H1 (cell line): ENCODE data around the gene PJA1. TPM values are rescaled to one million over a fixed set of nuclear protein-coding genes. Genes with fewer than 3 reads are reported as not detected.

Experiments used
- CTCF ChIA-PET: fragments of 300-600 bp; sonication (Branson Sonifier 250); formaldehyde crosslinking; loops from one replicate; lab custom pipeline; 2021; ENCODE audit not compliant: partially characterized antibody; lab: Charles Lee
- POLR2A ChIA-PET: fragments of 300-600 bp; sonication (Branson Sonifier 250); formaldehyde crosslinking; loops from one replicate; lab custom pipeline; 2021; ENCODE audit warnings: inconsistent platforms; ENCODE audit not compliant: partially characterized antibody; lab: Charles Lee
- DNase-seq, 2 experiments: peaks; one replicate each; pipeline versions ENCODE4 v3.0.0 to v3.0.0-alpha.2; 2010 to 2022; ENCODE audit warnings: low spot score in 2 of 2, low read depth in 1 of 2, mixed read lengths in 1 of 2
- FAIRE-seq: peaks from 2 replicates; lab custom pipeline; 2011; peaks lifted over from hg19 to GRCh38; lab: Jason Lieb, UNC
- H2AFZ ChIP-seq: 2 replicates; pipeline ENCODE4 v1.8.1; 2012; ENCODE audit warnings: low read length, inconsistent platforms
- H2AK5ac ChIP-seq: 2 replicates; pipeline ENCODE4 v1.6.1; 2013; ENCODE audit warnings: low read depth, low read length
- H2BK120ac ChIP-seq: replicated peaks from 2 replicates; pipeline ENCODE3; 2013; ENCODE audit warnings: low read depth, low read length, inconsistent platforms
- H2BK12ac ChIP-seq: 2 replicates; pipeline ENCODE4 v1.6.1; 2013; ENCODE audit warnings: low read depth, low read length
- H2BK15ac ChIP-seq: 2 replicates; pipeline ENCODE4 v1.6.1; 2013; ENCODE audit warnings: low read length
- H2BK20ac ChIP-seq: 2 replicates; pipeline ENCODE4 v1.6.1; 2013; ENCODE audit warnings: low read length
- H2BK5ac ChIP-seq: 2 replicates; pipeline ENCODE4 v1.6.1; 2013; ENCODE audit warnings: low read depth, low read length
- H3K14ac ChIP-seq: 2 replicates; pipeline ENCODE4 v1.6.1; 2013; ENCODE audit warnings: inconsistent platforms; ENCODE audit not compliant: insufficient read length
- H3K18ac ChIP-seq: 2 replicates; pipeline ENCODE4 v1.6.1; 2013; ENCODE audit warnings: low read length; ENCODE audit errors: extremely low read depth
- H3K23ac ChIP-seq: 2 replicates; pipeline ENCODE4 v1.6.1; 2013; ENCODE audit warnings: inconsistent platforms; ENCODE audit not compliant: insufficient read length
- H3K23me2 ChIP-seq: 2 replicates; pipeline ENCODE4 v1.6.1; 2013; ENCODE audit warnings: low read depth, low read length
- H3K27ac ChIP-seq: 2 replicates; pipeline ENCODE4 v1.6.1; 2011; ENCODE audit warnings: low read depth, low read length, inconsistent platforms
- H3K27me3 ChIP-seq, 4 experiments: replicated peaks in 1 of 4; 1 replicate in 1 of 4; 2 replicates in 3 of 4; pipeline versions ENCODE4 v1.6.1 to v1.8.1; 2011 to 2013; ENCODE audit warnings: low read length in 3 of 4, mild to moderate bottlenecking in 3 of 4, inconsistent platforms in 2 of 4, mixed read lengths in 2 of 4, moderate library complexity in 1 of 4; ENCODE audit not compliant: control insufficient read depth in 3 of 4, insufficient read depth in 3 of 4; ENCODE audit errors: extremely low read depth in 1 of 4
- H3K36me3 ChIP-seq, 4 experiments: 2 replicates each; pipeline versions ENCODE4 v1.6.1 to v1.8.1; 2011 to 2013; ENCODE audit warnings: mild to moderate bottlenecking in 4 of 4, low read length in 3 of 4, moderate library complexity in 2 of 4, control low read depth in 1 of 4, inconsistent platforms in 1 of 4; ENCODE audit not compliant: insufficient read depth in 4 of 4, control insufficient read depth in 2 of 4
- H3K4ac ChIP-seq: replicated peaks from 2 replicates; pipeline ENCODE3; 2013; ENCODE audit warnings: low read length, low read depth, mixed read lengths, inconsistent platforms; ENCODE audit not compliant: insufficient read length
- H3K4me1 ChIP-seq, 4 experiments: replicated peaks in 1 of 4; 1 replicate in 1 of 4; 2 replicates in 3 of 4; pipeline versions ENCODE4 v1.6.1 to v1.8.1; 2011 to 2013; ENCODE audit warnings: low read length in 3 of 4, inconsistent platforms in 2 of 4, mixed read lengths in 1 of 4; ENCODE audit not compliant: insufficient read depth in 4 of 4, control insufficient read depth in 3 of 4
- H3K4me2 ChIP-seq, 2 experiments: 2 replicates each; pipeline versions ENCODE4 v1.6.1 to v1.8.1; 2011 to 2013; ENCODE audit warnings: low read depth in 2 of 2, low read length in 2 of 2, control low read depth in 1 of 2, inconsistent platforms in 1 of 2, mild to moderate bottlenecking in 1 of 2; ENCODE audit not compliant: insufficient read depth in 1 of 2
- H3K4me3 ChIP-seq, 4 experiments: fragments of 200-600, 300-600 bp in 1 of 4; sonication (generic), shearing (Covaris generic), sonication (Bioruptor Twin) in 1 of 4; 2 replicates each; pipeline versions ENCODE4 v1.5.1 to v1.8.1; 2011 to 2016; ENCODE audit warnings: low read length in 4 of 4, low read depth in 3 of 4, control low read depth in 2 of 4, inconsistent platforms in 2 of 4, mild to moderate bottlenecking in 2 of 4, mixed read lengths in 1 of 4, moderate library complexity in 1 of 4; ENCODE audit not compliant: insufficient read depth in 2 of 4; ENCODE audit errors: extremely low read depth in 1 of 4
- H3K56ac ChIP-seq: replicated peaks from 2 replicates; pipeline ENCODE3; 2013; ENCODE audit warnings: low read depth, mild to moderate bottlenecking, mixed read lengths, low read length, inconsistent platforms; ENCODE audit not compliant: insufficient read length
- H3K79me1 ChIP-seq: 2 replicates; pipeline ENCODE4 v1.6.1; 2013; ENCODE audit warnings: low read depth, low read length, control low read depth
- H3K79me2 ChIP-seq, 2 experiments: 2 replicates each; pipeline versions ENCODE4 v1.6.1 to v1.8.1; 2012 to 2013; ENCODE audit warnings: low read length in 2 of 2, mild to moderate bottlenecking in 2 of 2, inconsistent platforms in 1 of 2; ENCODE audit not compliant: insufficient read depth in 2 of 2, control insufficient read depth in 1 of 2
- H3K9ac ChIP-seq, 4 experiments: replicated peaks in 1 of 4; 1 replicate in 1 of 4; 2 replicates in 3 of 4; pipeline versions ENCODE4 v1.6.1 to v1.8.1; 2011 to 2013; ENCODE audit warnings: low read depth in 3 of 4, low read length in 3 of 4, control low read depth in 2 of 4, mild to moderate bottlenecking in 2 of 4, moderate library complexity in 2 of 4, inconsistent platforms in 1 of 4; ENCODE audit errors: extremely low read depth in 1 of 4
- H3K9me3 ChIP-seq, 2 experiments: 2 replicates each; pipeline versions ENCODE4 v1.6.1 to v1.8.1; 2012 to 2013; ENCODE audit warnings: mild to moderate bottlenecking in 2 of 2, moderate library complexity in 2 of 2, control low read depth in 1 of 2, inconsistent platforms in 1 of 2, low read depth in 1 of 2, low read length in 1 of 2, mixed read lengths in 1 of 2; ENCODE audit not compliant: insufficient read depth in 2 of 2
- H4K20me1 ChIP-seq, 2 experiments: replicated peaks in 1 of 2; 2 replicates each; pipeline versions ENCODE3 to v1.8.1; 2011 to 2013; ENCODE audit warnings: inconsistent platforms in 2 of 2, low read length in 2 of 2, mild to moderate bottlenecking in 1 of 2; ENCODE audit not compliant: insufficient read depth in 2 of 2, control insufficient read depth in 1 of 2
- H4K5ac ChIP-seq: 2 replicates; pipeline ENCODE4 v1.6.1; 2013; ENCODE audit warnings: low read length, low read depth, mixed read lengths, inconsistent platforms; ENCODE audit not compliant: insufficient read length
- H4K8ac ChIP-seq: 2 replicates; pipeline ENCODE4 v1.8.0; 2013; ENCODE audit warnings: mild to moderate bottlenecking, moderate library complexity, low read length, inconsistent platforms; ENCODE audit not compliant: insufficient read depth; ENCODE audit errors: extremely low read depth
- H4K91ac ChIP-seq: replicated peaks from 2 replicates; pipeline ENCODE3; 2013; ENCODE audit warnings: low read length, mixed read lengths, inconsistent platforms; ENCODE audit not compliant: insufficient read length
- CTCF ChIP-seq, 3 experiments: IDR thresholded peaks; 1 replicate in 2 of 3; 2 replicates in 1 of 3; pipeline versions ENCODE4 v1.5.1 to v1.6.1; 2011; ENCODE audit warnings: low read length in 3 of 3, mild to moderate bottlenecking in 3 of 3, inconsistent platforms in 2 of 3, low read depth in 1 of 3, moderate library complexity in 1 of 3; ENCODE audit not compliant: insufficient read depth in 1 of 3; ENCODE audit errors: control extremely low read depth in 1 of 3
- KDM1A ChIP-seq: fragments of 200-600, 300-600 bp; sonication (generic); IDR thresholded peaks from 2 replicates; pipeline ENCODE4 v1.7.1; 2016; ENCODE audit warnings: mild to moderate bottlenecking, low read length, borderline replicate concordance
- KDM4A ChIP-seq: IDR thresholded peaks from one replicate; pipeline ENCODE4 v1.7.1; 2012; ENCODE audit warnings: low read depth, mild to moderate bottlenecking, moderate library complexity, low read length, inconsistent platforms; ENCODE audit not compliant: severe bottlenecking
- MAFK ChIP-seq: IDR thresholded peaks from 2 replicates; pipeline ENCODE4 v1.6.1; 2012; ENCODE audit warnings: low read depth, mild to moderate bottlenecking, improper control_type of control experiment, low read length
- RAD21 ChIP-seq, 2 experiments: IDR thresholded peaks in 1 of 2; conservative IDR thresholded peaks in 1 of 2; 2 replicates each; pipeline ENCODE4 v1.6.1; 2011; ENCODE audit warnings: low read depth in 2 of 2, low read length in 2 of 2, improper control_type of control experiment in 1 of 2, inconsistent platforms in 1 of 2, mild to moderate bottlenecking in 1 of 2, moderate library complexity in 1 of 2
- SIRT6 ChIP-seq: IDR thresholded peaks from one replicate; pipeline ENCODE4 v1.7.1; 2012; ENCODE audit warnings: low read length, inconsistent platforms
- SP1 ChIP-seq: IDR thresholded peaks from 2 replicates; pipeline ENCODE4 v1.6.1; 2011; ENCODE audit warnings: low read depth, low read length
- WGBS, 2 experiments: shearing (Covaris generic) in 1 of 2; methylation state at CpG; one replicate each; pipeline versions ENCODE4 v1.1.6 to v1.1.7; 2013 to 2015; ENCODE audit warnings: low lambda C conversion rate in 2 of 2, mixed read lengths in 2 of 2, inconsistent platforms in 1 of 2, low coverage in 1 of 2, missing lambda C conversion rate in 1 of 2; ENCODE audit not compliant: insufficient replicate concordance in 2 of 2, insufficient coverage in 1 of 2, insufficient read length in 1 of 2; ENCODE audit errors: extremely low coverage in 1 of 2, missing lambda C conversion rate in 1 of 2; 5-methylcytosine and 5-hydroxymethylcytosine counted together
- polyA plus RNA-seq, 7 experiments: library from polyadenylated mRNA; depleted of rRNA in 3 of 7; stranded (reverse) in 5 of 7; unstranded in 2 of 7; fragments of >200 nt in 5 of 7; fragments of 200-250 nt in 2 of 7; gene quantifications; 1 replicate in 5 of 7; 2 replicates in 1 of 7; 4 replicates in 1 of 7; pipeline versions ENCODE4 v1.2.1 to v1.2.3, GENCODE V29; 2011 to 2013; ENCODE audit warnings: missing spikeins in 2 of 7, mixed read lengths in 2 of 7
- total RNA-seq: library from RNA; stranded (reverse); fragmentation: NEBNext Ultra II Directional; extraction: Animal tissue kit (Norgen Biotek cat#: 25700); gene quantifications from 2 replicates; pipeline ENCODE4 v1.2.1, GENCODE V29; 2021
- TF ChIP-seq, protein P1 (sequence below): IDR thresholded peaks from 2 replicates; pipeline ENCODE4 v1.6.1; 2012; ENCODE audit warnings: low read length, inconsistent platforms

PJA1 gene
- total and polyA plus RNA-seq, 2 of the 8 experiments (the other 6 are each of a cell fraction or from before 2014, with no cell fraction given), result 25.7 to 37.0 TPM

DNA sequence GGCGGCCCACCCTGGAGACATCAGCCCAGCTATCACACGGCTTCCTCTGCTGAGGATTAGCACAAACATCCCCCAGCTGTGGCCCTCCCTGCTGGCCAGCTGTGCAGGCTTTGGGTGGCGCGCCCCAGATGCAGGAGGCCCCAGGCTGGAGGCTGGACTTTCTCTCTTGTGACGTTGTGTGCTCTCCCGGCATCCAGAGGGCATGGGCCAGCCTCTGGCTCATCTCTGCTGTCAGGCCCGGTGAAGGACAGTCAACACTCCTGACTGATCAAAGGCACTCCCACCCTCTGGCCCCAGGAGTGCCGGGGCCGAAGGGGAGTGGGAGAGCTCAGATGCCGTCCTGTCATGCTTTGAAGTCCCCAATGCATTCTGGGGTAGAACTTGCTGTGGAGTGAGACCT, 29.9 kb upstream of the PJA1 start:
- H3K79me2 ChIP-seq, result no peaks in the 10 kb centered on the region
- TF ChIP-seq SIRT6 (no peak), KDM4A (no peak), SP1 (no peak), RAD21 (IDR thresholded peaks at IDR 0.05 in 1 of 2, conservative IDR thresholded peaks at IDR 0.05 in 1 of 2; ENCODE audit: low read depth in 2 of 2, low read length in 2 of 2) (no peak), CTCF (IDR thresholded peaks at IDR 0.05; ENCODE audit: control extremely low read depth in 1 of 3, insufficient read depth in 1 of 3, low read depth in 1 of 3, low read length in 3 of 3) (no peak), MAFK (no peak), KDM1A (no peak)
- TF ChIP-seq, protein P1, sequence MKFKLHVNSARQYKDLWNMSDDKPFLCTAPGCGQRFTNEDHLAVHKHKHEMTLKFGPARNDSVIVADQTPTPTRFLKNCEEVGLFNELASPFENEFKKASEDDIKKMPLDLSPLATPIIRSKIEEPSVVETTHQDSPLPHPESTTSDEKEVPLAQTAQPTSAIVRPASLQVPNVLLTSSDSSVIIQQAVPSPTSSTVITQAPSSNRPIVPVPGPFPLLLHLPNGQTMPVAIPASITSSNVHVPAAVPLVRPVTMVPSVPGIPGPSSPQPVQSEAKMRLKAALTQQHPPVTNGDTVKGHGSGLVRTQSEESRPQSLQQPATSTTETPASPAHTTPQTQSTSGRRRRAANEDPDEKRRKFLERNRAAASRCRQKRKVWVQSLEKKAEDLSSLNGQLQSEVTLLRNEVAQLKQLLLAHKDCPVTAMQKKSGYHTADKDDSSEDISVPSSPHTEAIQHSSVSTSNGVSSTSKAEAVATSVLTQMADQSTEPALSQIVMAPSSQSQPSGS, result no peak
- H3K27me3 ChIP-seq, result no peaks in the 10 kb centered on the region
- CTCF ChIA-PET, result interaction anchor here (1.2 to 2.4 kb wide), 5 partner anchors 23 to 101 kb away, joined by 3 to 9 read pairs (median 4); partner anchors contain the start of gene PJA1
- no peak for DNase-seq
- no peak overlapping the region for H3K4ac ChIP-seq
- H3K14ac ChIP-seq, result no peak overlapping the region
- H3K9ac ChIP-seq, result no peak overlapping the region
- no peak overlapping the region for H2AFZ ChIP-seq
- H3K4me2 ChIP-seq, result no peak overlapping the region
- no peak overlapping the region for H3K56ac ChIP-seq
- H2BK12ac ChIP-seq, result no peak overlapping the region
- no peaks in the 10 kb centered on the region for H3K4me1 ChIP-seq
- H4K5ac ChIP-seq, result no peak overlapping the region
- no peaks in the 10 kb centered on the region for H4K20me1 ChIP-seq
- H2BK120ac ChIP-seq, result no peak overlapping the region
- H2BK20ac ChIP-seq, result no peak overlapping the region
- H3K18ac ChIP-seq, result no peak overlapping the region
- H3K23me2 ChIP-seq, result no peaks in the 10 kb centered on the region
- POLR2A ChIA-PET, result no interaction called here
- H2AK5ac ChIP-seq, result no peak overlapping the region
- no peak overlapping the region for H2BK15ac ChIP-seq
- H3K9me3 ChIP-seq, result no peaks in the 10 kb centered on the region
- 100% methylated on average over 3 of the region's 10 CpGs; no CpG with 5 or more reads in 1 of the 2 experiments for WGBS, 2 experiments
- H3K27ac ChIP-seq, result no peak overlapping the region
- H4K91ac ChIP-seq, result no peak overlapping the region
- H3K23ac ChIP-seq, result no peak overlapping the region
- no peak for FAIRE-seq
- no peaks in the 10 kb centered on the region for H3K79me1 ChIP-seq
- H3K4me3 ChIP-seq, result no peak overlapping the region
- H3K36me3 ChIP-seq, result no peaks in the 10 kb centered on the region
- H2BK5ac ChIP-seq, result no peak overlapping the region
- no peak overlapping the region for H4K8ac ChIP-seq
